Panc1 (cell line): ENCODE data around the gene FHIT. TPM values are rescaled to one million over a fixed set of nuclear protein-coding genes. Genes with fewer than 3 reads are reported as not detected.

Experiments
- ATAC-seq: fragments of 200-7000 bp; cut with Tn5 transposase; 2 replicates; pipeline ENCODE4 v1.9.1; 2020; ENCODE audit warnings: mild to moderate bottlenecking, moderate library complexity
- BruUV-seq: library from RNA; stranded (reverse); fragments of 400-500 nt; replicated peaks from 2 replicates; lab custom pipeline; 2021; lab: Mats Ljungman, UMichigan
- CTCF ChIA-PET: fragments of 300-600 bp; sonication (Branson Sonifier 250); formaldehyde crosslinking; loops from one replicate; lab custom pipeline; 2022; ENCODE audit warnings: antibody characterized with exemption; lab: Charles Lee
- POLR2A ChIA-PET: fragments of 300-600 bp; sonication (Branson Sonifier 250); formaldehyde crosslinking; loops from one replicate; lab custom pipeline; 2022; ENCODE audit warnings: antibody characterized with exemption; lab: Charles Lee
- DNase-seq: peaks from one replicate; pipeline ENCODE4 v3.0.0-alpha.2; 2010; ENCODE audit warnings: low read depth, low spot score
- H3K27ac ChIP-seq: 2 replicates; pipeline ENCODE4 v1.5.1; 2011; ENCODE audit warnings: mild to moderate bottlenecking, low read length, inconsistent platforms
- H3K27me3 ChIP-seq: fragments of 200-500 bp; sonication (Bioruptor generic); 2 replicates; pipeline ENCODE4 v1.6.0; 2014; ENCODE audit warnings: low read length, inconsistent platforms; ENCODE audit not compliant: control insufficient read depth, insufficient read depth
- H3K36me3 ChIP-seq: fragments of 200-500 bp; sonication (Bioruptor generic); 2 replicates; pipeline ENCODE4 v1.5.1; 2014; ENCODE audit warnings: inconsistent platforms, mild to moderate bottlenecking, low read length, moderate library complexity; ENCODE audit not compliant: control insufficient read depth, insufficient read depth
- H3K4me1 ChIP-seq: 2 replicates; pipeline ENCODE4 v1.5.1; 2011; ENCODE audit warnings: inconsistent platforms, mild to moderate bottlenecking, low read length, moderate library complexity; ENCODE audit not compliant: control insufficient read depth, insufficient read depth
- H3K4me3 ChIP-seq, 2 experiments: 2 replicates each; pipeline ENCODE4 v1.5.1; 2011 to 2012; ENCODE audit warnings: low read depth in 2 of 2, low read length in 2 of 2, mild to moderate bottlenecking in 2 of 2, inconsistent platforms in 1 of 2, moderate library complexity in 1 of 2
- H3K9me3 ChIP-seq: fragments of 200-500 bp; sonication (Bioruptor generic); 2 replicates; pipeline ENCODE4 v1.5.1; 2014; ENCODE audit warnings: low read depth, mild to moderate bottlenecking, inconsistent platforms, low read length, moderate library complexity; ENCODE audit not compliant: control insufficient read depth, insufficient read depth
- POLR2AphosphoS5 ChIP-seq: IDR thresholded peaks from 2 replicates; pipeline ENCODE4 v1.6.1; 2012; ENCODE audit warnings: mild to moderate bottlenecking, low read depth, low read length, moderate library complexity
- SIN3A ChIP-seq: IDR thresholded peaks from 2 replicates; pipeline ENCODE4 v1.6.1; 2012; ENCODE audit warnings: low read depth, mild to moderate bottlenecking, low read length, moderate library complexity, borderline replicate concordance; ENCODE audit not compliant: insufficient read depth
- TCF7L2 ChIP-seq: IDR thresholded peaks from 2 replicates; pipeline ENCODE4 v1.6.1; 2011; ENCODE audit warnings: mild to moderate bottlenecking, low read depth, low read length, inconsistent platforms
- in situ Hi-C: cut with HindIII; loops from 2 replicates; pipeline ENCODE4 v1.10.0; 2016; ENCODE audit warnings: low sequenced_read_pairs, low pct_unique_long_range_greater_than_20kb
- intact Hi-C: fragments of 100-400 bp; cut with micrococcal nuclease; formaldehyde crosslinking; loops from one replicate; pipeline ENCODE4 v1.10.0; 2022; ENCODE audit not compliant: unreplicated experiment
- total RNA-seq: library from RNA; stranded (reverse); gene quantifications from one replicate; pipeline ENCODE4 v1.2.1, GENCODE V29; 2021; ENCODE audit not compliant: unreplicated experiment
- TF ChIP-seq, protein P1 (sequence below): fragments of 450-650 bp; IDR thresholded peaks from 2 replicates; pipeline ENCODE4 v1.5.1; 2017; ENCODE audit warnings: mild to moderate bottlenecking
- TF ChIP-seq, protein P2 (sequence below), 2 experiments: IDR thresholded peaks; 2 replicates each; pipeline ENCODE4 v1.6.1; 2011 to 2012; ENCODE audit warnings: low read depth in 2 of 2, control low read depth in 1 of 2, low read length in 1 of 2, mild to moderate bottlenecking in 1 of 2, moderate library complexity in 1 of 2; ENCODE audit not compliant: insufficient read depth in 1 of 2

FHIT gene
- total RNA-seq, 1 experiment from 2014 or later, result 2.2 TPM

DNA sequence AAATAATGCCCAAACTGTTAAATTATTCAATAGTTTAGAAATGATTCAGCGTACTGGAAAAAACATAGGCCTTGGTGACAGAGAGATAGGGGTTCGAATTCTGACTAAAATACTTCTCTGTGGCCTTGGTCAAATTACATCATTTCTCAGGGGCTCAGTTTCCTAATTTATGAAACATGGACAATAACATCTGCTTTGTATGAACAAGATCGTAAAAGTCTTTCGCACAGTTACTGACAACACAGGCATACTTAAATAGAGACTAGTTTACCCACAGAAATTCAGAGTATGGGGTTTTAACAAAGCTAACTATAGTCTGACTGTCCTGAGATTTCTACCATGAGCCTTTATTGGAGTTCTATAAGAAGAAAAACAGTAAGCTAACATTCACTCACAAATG is 440.4 kb downstream of the FHIT start:
- no peaks in the 10 kb centered on the region for H3K9me3 ChIP-seq
- ATAC-seq (no peak), DNase-seq (no peak)
- no peak overlapping the region for H3K4me3 ChIP-seq
- POLR2A ChIA-PET, result no interaction called here
- no peaks in the 10 kb centered on the region for H3K27me3 ChIP-seq
- in situ Hi-C loops, result no loop called here
- CTCF ChIA-PET, result no interaction called here
- no peaks in the 10 kb centered on the region for H3K36me3 ChIP-seq
- TF ChIP-seq, protein P1, sequence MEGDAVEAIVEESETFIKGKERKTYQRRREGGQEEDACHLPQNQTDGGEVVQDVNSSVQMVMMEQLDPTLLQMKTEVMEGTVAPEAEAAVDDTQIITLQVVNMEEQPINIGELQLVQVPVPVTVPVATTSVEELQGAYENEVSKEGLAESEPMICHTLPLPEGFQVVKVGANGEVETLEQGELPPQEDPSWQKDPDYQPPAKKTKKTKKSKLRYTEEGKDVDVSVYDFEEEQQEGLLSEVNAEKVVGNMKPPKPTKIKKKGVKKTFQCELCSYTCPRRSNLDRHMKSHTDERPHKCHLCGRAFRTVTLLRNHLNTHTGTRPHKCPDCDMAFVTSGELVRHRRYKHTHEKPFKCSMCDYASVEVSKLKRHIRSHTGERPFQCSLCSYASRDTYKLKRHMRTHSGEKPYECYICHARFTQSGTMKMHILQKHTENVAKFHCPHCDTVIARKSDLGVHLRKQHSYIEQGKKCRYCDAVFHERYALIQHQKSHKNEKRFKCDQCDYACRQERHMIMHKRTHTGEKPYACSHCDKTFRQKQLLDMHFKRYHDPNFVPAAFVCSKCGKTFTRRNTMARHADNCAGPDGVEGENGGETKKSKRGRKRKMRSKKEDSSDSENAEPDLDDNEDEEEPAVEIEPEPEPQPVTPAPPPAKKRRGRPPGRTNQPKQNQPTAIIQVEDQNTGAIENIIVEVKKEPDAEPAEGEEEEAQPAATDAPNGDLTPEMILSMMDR, result no peak
- intact Hi-C loops, result no loop called here
- H3K4me1 ChIP-seq, result no peaks in the 10 kb centered on the region
- H3K27ac ChIP-seq, result no peak overlapping the region
- no TSS peak for BruUV-seq

DNA sequence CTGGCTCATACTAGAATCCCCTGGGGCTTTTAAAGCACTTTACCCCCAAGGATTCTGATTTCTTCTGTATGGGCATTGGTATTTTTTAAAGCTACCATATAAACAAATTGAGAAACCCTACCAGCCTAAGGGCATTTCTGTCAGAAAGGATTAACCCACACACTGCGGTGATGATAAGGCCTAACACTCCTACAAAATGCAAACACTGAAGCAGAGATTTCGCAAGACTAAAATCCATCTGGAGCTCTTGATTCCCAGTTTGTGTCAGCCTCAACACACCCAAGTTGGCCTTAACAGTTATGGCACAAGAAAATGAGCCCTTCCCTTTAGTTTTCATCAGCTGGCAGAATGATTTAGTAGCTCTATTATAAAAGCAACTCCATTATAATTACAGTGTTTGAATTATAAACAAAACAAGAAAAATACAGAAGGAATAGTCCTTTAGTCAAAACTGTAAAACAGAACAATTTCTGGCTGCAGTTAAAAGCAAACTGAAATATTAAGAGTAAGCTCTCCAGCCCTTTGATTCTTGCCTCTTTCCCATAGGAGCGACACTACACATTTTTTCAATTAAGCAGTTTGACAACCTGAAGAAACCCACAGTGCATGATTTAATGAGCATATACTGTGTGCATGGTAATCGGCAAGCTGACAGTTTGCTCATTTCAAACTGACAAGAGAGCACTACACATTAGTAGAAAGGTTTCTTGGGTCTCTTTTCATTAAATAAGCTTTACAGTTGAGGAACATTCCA is 441.2 kb downstream of the FHIT start:
- no peaks in the 10 kb centered on the region for H3K36me3 ChIP-seq
- no peaks in the 10 kb centered on the region for H3K9me3 ChIP-seq
- ChIA-PET CTCF (no interaction called here), POLR2A (interaction anchor here (0.6 kb wide), 1 partner anchor 83 kb away, joined by 4 read pairs; no protein-coding TSS in a partner anchor)
- ATAC-seq, result no peak
- TF ChIP-seq TCF7L2 (no peak), SIN3A (no peak), POLR2AphosphoS5 (no peak)
- TF ChIP-seq, protein P1, result no peak
- H3K27ac ChIP-seq, result no peak overlapping the region
- DNase-seq, result no peak
- intact Hi-C loops, result no loop called here
- H3K4me3 ChIP-seq, result no peak overlapping the region
- BruUV-seq, result no TSS peak
- no peaks in the 10 kb centered on the region for H3K27me3 ChIP-seq
- in situ Hi-C loops, result no loop called here
- H3K4me1 ChIP-seq, result no peaks in the 10 kb centered on the region

DNA sequence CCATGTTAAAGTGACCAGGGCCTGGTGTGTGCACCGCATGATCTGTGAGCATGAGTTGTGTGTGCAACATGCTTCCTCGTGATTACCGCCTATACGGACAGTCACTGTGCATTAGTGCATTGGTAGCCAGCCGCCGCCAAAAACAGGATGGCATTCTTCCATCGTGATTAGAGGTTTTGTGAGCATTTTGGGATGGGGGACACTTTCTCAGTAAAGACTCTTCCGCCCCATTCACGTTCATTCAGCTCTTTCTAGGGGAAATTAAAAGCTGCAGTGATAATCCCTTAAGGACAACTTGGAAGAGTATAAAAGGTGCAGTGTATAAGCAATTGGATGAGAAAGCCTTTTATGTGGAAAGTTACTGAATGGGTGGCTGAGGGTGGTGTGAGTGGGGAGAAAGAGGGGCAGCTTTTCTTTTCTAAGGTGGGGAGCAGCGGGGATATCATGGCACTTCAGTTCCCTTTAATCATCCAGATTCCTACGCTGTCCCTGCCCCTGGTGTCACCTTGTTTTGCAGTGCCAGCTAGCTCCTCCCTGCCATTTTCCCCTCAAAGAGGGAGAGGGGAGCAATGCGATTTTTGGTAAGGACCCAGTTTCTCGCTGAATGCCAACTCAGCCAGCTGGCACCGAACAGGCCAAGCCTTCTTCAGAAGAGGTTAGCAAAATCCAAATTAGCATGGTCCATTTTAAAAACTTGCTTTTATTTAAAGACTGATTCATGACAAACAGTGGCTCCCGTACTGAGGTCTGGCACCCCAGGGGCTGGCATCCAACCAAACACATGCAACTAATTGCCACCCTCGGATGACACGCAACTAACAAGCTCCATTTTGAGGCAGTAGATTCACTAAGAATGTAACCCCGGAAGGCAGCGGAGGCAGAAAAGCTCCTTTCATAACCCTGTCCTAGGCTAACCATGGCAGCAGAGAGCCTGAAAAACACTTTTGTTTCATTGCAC is 447.8 kb downstream of the FHIT start:
- ATAC-seq, result no peak
- POLR2A ChIA-PET, result interaction anchor here (0.6 kb wide), 1 partner anchor 1567 kb away, joined by 8 read pairs; no protein-coding TSS in a partner anchor
- H3K9me3 ChIP-seq, result no peaks in the 10 kb centered on the region
- TF ChIP-seq POLR2AphosphoS5 (no peak), SIN3A (no peak), TCF7L2 (no peak)
- TF ChIP-seq, protein P1, result no peak
- TF ChIP-seq, protein P2, sequence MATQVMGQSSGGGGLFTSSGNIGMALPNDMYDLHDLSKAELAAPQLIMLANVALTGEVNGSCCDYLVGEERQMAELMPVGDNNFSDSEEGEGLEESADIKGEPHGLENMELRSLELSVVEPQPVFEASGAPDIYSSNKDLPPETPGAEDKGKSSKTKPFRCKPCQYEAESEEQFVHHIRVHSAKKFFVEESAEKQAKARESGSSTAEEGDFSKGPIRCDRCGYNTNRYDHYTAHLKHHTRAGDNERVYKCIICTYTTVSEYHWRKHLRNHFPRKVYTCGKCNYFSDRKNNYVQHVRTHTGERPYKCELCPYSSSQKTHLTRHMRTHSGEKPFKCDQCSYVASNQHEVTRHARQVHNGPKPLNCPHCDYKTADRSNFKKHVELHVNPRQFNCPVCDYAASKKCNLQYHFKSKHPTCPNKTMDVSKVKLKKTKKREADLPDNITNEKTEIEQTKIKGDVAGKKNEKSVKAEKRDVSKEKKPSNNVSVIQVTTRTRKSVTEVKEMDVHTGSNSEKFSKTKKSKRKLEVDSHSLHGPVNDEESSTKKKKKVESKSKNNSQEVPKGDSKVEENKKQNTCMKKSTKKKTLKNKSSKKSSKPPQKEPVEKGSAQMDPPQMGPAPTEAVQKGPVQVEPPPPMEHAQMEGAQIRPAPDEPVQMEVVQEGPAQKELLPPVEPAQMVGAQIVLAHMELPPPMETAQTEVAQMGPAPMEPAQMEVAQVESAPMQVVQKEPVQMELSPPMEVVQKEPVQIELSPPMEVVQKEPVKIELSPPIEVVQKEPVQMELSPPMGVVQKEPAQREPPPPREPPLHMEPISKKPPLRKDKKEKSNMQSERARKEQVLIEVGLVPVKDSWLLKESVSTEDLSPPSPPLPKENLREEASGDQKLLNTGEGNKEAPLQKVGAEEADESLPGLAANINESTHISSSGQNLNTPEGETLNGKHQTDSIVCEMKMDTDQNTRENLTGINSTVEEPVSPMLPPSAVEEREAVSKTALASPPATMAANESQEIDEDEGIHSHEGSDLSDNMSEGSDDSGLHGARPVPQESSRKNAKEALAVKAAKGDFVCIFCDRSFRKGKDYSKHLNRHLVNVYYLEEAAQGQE (IDR thresholded peaks at IDR 0.05; ENCODE audit: insufficient read depth in 1 of 2, low read depth in 2 of 2, low read length in 1 of 2), result no peak
- H3K36me3 ChIP-seq, result no peaks in the 10 kb centered on the region
- intact Hi-C loops (no loop called here), in situ Hi-C loops (no loop called here)
- no peak overlapping the region for H3K27ac ChIP-seq
- BruUV-seq, result no TSS peak
- H3K4me1 ChIP-seq, result no peaks in the 10 kb centered on the region
- CTCF ChIA-PET, result no interaction called here
- DNase-seq, result no peak
- H3K4me3 ChIP-seq, result no peak overlapping the region
- no peaks in the 10 kb centered on the region for H3K27me3 ChIP-seq
